Mucosa of gallbladder (tissue), 1 donor: ENCODE measurements around the gene PFKFB4. TPM values are rescaled to one million over a fixed set of nuclear protein-coding genes. Genes with fewer than 3 reads are reported as not detected.
A peak's percentile ranks its signal among the peaks of the same experiment; 100 is the strongest.
"Not testable (repeated sequence)": the region's sequence is repeated elsewhere in the genome, so short reads cannot be mapped to it uniquely, and the experiment has no call there.

Experiments used
- DNase-seq: peaks from one replicate; pipeline ENCODE4 v3.0.0-alpha.2; 2020; ENCODE audit warnings: low spot score
- total RNA-seq: library from RNA; stranded (reverse); gene quantifications from one replicate; pipeline ENCODE4 v1.2.1, GENCODE V29; 2021
- donor health status: DM: no; HTN: no; CAD: no.

The PFKFB4 gene
- total RNA-seq, 1 donor from 2014 or later = 4.3 TPM

DNA sequence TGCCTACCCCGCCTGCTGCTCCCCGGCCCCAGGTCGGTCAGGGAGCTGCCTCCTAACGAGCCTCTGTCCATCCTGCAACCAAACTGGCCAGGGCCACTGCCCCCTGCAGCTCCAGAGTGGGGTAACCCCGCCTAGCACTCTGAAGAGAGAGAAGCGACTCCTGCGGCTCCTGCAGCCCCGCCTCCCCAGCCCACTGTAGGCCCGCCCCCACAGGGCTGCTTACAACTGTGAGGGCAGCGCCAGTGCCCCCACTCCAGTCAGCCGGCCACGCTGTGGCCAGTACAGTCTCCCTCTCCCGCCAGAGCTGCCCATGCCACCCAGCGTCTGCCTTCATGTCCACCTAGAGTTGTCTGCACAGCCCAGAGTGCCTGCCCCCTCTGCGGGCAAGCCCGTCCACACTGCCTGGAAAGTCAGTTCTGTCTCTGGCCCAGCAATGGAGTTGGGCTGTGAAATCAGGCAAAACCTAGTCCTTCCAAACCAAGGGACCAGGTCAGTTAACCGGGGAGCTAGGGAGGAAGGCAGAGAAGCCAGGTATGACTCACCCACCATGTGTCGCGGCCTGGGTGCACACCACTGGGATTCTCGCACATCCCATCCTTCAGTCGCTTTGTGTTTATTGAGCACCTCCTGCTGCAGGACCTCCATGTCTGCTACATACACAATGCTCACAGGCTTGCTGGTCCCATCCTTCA, 4.6 kb upstream of the PFKFB4 start:
- peak; percentile 32 for DNase-seq

DNA sequence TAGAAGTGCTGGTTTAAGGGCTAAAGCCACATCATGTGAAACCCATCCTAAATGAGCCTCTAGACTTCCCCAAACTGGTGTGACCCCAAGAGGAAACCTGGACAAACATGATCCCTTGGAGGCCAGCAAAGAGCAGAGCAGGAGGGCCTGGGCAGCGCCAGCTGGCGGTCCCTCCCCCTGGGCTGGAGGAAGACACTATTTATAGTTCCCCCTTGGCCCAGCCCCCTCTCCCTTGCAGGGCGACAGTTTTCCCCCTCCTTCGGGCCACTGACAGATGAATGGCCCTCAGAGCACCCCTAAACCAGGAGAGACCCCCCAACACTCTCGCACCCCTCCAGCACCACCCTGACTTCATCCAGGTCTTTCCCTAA, 4.0 kb upstream of the PFKFB4 start:
- DNase-seq = no peak

DNA sequence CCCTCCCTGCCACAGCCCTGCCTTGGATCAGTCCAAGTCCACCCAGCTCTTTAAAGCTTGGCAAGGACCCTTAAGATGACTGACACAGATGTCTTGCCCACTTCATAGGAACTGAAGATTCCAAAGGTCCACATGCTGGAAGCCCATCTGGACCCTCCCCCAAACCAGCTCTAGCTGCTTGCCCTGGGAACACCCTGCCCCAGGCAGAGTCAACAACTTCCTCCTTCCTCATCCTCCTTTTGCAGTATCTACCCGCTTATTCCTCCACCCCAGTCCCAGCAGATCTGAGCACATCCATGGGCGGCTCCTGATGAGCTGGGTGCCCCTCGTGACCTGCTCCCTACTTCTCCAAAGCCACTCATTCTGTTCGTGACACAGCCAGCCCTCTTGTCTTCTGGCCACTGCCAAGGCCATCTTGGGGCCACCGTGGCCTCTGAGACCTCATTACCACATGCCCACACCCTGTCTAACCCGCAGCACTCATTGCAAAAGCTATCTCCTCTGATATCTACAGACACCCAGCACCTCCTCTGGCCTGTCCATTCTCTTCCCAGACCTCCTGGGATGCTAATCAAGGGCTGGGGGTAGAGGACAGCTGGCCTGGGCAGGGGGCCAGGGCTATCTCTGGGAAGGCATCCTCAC, 2.0 kb upstream of the PFKFB4 start:
- no peak for DNase-seq

DNA sequence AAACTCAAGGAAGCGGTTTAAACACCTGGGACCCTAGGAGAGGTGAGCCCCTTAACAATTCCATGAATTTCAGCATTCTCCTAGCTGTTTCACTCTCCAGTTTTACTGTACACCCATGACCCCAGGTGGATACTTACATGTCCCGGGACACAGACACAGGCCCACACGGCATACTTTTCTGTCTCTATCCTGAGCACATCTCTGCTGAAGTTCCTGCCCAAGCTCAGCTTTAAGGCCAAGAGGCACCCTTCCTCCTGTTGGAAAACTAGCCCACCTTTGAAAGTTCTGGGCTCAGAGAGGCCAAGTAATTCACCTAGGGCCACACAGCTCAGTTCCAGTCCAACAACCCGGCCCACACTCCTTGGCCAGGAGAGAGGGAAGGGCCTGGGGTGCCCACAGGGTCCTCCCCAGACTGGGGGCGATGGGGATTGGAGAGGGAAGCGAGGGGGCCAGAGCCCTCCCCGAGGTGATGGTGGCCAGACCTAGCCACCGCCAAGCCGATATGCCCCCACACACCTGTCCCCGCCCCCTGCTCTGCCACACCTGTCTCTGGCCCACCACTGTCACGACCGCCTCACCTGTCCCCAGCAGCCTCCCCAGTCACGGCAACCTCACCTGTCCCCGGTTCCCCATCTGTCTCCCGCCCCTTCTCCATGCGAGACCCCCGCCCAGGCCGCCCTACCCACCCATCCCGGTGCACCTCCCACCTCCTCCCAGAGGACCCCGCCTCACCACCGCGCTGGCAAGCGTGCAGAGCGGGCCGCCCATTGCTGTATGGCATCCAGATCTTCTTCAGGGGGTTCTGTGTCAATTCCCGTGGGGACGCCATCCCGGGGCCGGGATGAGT, 431 bp downstream of the PFKFB4 start:
- DNase-seq = no peak

DNA sequence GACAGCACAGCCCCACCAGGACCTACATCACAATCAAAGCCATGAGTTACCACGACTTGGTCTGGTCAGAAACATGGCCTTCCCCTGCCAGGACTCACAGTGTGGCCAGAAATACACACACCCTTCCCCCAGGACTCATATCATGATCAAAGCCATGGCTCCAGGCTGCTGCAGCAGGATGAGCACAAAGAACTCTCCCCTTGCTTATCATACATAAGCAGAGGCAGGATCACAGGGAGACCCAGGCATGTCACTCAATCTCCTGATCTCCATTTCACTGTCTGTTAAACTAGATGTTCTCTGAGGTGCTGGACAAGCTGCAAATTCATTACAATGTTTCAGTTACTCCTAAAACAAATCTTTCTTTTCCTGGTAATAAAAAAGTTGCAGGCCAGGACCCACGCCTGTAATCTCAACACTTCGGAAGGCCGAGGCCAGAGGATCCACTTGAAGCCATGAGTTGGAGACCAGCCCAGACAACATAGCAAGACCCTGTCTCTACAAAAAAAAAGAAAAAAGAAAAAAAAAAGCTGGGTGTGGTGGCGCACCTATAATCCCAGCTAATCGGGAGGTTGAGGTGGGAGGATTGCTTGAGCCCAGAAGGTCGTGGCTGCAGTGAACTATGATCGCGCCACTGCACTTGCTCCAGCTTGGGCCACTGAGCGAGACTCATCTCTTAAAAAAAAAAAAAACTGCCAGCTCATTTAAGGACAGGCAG, 1.2 kb downstream of the PFKFB4 start:
- DNase-seq = no peak

DNA sequence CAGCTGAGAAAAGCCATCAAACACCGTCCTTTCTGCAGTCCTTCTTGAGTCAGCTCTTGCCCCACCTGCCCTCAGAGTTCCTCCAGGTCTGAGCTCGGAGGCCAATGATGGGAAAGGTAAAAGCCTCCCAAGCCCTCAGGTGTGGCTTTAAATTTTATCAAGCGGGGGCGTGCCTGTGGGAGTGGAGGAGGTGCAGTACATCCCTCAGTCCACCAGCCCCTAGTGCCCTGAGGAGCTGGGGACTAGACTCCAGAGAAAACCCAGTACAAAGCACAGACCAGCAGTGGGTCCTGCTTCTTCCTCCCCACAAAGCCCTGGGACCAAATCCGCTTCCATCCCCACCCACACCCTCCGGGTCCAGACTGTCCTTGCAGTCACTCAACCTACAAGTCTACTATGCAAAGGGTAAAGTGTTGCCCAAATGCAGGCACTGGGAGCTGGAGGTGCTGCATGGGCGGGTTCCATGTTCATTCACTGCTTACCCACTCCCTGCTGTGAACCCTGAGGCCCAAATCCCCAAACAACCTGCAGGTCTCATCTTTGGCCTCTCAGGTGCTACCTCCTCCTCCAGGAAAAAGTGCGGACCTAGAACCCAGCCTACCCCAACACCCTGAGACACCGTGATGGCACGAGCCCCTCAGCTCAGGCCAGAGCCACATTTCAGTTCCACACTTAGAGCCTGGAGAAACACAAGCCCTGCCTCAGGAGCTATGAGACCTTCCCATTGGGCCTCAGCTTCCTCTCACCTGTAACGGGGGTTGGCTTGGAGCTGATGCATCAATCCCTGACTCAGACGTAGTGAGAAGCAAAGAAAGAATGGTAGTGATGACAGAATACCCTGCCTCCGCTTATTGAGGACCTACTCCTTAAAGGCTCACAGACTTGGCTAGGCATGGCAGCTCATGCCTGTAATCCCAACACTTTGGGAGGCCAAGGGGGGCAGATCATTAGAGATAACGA, 2.4 kb downstream of the PFKFB4 start:
- DNase-seq = no peak

DNA sequence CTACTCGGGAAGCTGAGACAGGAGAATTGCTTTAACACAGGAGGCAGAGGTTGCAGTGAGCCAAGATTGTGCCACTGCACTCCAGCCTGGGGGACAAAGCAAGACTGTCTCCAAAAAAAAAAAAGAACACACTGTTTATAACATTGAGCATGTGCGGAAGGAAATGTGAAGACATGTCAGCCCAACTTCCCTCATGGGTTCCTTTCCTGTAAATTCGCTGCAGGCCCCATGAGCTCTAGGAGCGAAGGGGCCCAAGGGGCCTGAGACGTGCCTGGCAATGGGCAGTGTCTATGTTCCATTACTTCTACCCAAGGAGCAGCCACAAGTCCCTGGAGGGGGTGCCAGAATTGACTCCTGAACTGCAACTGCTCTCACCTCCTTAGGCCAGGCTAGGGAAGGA, 3.2 kb downstream of the PFKFB4 start:
- no peak for DNase-seq

DNA sequence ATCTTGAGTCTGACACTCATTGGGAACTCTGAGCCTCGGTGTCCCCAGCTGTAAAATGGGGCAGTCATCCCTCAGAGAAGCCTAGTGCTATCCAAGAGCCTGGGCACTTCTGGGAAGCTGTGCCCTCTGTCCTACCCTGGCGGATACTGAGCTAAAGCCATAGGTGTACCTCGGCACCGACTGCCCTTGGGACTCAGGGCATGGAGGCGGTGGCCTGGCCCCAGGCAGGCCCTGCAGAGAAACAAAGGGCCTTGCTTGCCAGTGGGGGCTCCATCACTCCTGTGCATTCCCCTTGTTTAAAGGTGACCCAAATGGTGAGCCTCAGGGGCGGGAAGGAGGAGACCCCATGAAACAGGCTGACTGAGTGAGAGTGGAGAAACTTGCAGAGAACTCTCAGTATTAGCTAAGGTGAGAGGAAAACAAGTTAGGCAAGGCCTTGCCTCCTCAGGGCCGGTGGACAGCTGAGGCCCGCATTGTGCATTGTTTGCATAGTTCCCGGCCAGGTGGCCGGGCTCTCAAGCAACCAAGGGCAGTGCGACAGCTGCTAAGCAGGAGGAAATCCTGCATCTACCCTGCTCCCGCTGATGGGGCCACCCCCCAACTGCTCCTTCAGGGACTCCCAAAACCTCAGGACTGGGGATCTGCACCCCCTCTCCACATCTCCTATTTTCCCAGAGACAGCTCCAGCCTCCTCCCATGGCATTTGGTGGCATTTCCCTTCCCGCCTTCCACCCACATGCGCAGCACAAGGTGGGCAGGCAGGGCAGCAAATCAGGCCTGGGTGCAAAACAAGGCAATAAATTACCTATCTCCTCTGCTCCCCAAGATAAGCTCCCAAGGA, 4.3 kb downstream of the PFKFB4 start:
- DNase-seq = no peak

DNA sequence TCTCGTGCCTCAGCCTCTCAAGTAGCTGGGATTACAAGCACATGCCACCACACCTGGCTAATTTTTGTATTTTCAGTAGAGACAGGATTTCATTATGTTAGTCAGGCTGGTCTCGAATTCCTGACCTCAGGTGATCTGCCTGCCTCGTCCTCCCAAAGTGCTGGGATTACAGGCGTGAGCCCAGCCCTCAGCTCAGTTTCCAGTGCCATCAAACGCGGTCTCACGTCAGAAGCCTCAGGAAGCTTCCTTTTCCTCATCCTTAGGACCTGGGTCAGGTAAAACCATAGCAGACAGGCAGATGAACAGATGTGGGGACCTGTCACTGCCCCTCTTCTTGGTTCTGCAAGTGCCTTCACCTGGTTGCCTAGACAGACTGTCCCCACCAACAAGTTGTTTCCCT, 5.0 kb downstream of the PFKFB4 start:
- DNase-seq = not testable (repeated sequence)

DNA sequence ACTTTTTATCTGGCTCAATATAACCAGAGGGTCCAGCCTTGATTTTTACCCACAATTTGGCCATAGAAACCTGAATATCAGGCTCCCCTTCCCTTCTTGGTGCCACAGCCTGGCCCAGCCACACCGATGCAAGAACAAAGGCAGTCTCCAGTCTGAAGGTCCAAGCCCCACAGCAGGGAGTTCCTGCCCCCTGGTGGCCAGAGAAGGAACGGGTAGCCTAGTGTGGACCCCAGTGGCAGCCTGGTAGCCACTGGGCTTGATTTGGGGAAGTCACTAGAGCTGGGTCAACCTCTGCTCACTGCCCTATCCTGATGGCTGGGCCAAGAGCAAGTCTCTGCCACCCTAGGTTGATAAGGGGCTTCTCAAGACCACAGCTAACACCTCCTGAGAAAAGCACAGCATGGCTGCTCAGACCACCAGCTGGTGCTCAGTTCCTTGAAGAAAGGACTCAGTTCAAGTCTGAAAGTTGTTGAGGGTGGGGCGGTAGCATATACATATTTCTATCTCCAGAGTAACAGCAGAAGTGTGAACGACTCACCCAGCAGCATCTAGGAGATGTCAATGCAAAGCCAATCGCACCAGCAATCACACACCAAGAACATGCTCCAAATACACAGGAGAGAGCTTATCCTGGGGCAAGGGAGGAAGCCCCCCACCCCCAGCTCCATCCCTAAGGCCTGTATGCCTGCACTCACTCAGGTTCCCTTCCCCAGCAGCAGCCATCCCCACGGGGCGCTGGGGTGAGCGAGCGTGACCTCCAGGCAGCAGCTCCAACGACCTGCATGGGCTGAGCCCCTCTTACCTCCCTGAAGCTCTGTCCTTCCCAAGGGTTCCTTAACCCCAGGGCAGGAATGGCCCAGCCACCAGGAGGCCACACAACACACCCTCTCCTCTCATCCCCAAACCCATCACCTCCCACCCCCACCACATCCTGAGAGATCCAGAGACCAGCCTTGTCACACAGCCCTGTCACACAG, 7.6 kb downstream of the PFKFB4 start:
- peak; percentile 88 for DNase-seq

DNA sequence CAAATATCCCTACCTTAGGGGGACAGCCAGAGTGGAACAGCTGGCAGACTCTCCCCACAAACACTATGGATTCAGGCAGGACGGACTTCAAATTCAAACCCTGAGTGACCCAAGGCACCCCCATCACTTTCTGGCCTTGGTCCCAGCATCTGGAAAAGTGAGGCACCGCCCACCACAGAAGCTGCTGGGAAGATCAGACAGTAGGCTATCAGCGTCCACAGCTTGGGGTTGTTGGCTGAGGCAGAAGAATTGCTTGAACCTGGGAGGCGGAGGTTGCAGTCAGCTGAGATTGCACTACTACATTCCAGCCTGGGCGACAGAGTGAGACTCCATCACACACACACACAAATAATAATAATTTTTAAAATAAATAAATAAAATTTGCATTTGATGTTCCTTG, 8.5 kb downstream of the PFKFB4 start:
- no peak for DNase-seq

DNA sequence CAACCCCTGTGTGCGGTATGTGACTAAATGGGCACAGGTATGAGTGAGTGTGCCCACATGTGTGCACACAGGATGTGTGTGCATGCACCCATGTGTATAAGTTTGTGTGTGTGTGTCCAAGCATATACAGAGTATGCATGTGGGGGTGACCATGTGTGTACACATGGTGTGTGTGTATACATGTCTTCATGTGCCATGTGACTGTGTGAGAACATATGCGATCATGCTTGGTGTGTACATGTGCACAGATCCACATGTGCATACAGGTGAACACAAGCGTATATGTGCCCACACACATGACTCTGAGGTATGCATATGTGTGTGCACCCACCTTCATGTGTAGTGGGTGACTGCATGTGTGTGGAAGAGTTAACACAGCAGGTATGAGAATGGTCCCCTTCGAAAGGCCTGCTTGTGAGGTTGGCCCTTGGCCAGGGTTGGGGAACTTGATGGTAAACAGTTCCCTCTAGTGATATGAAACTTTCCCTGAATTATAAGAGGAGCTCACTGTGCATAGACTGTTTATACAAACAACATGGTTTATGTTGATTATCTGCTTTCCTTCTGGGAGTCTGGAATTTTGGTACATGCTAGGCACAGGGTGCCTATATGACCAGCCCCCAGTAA, 10.3 kb downstream of the PFKFB4 start:
- no peak for DNase-seq

DNA sequence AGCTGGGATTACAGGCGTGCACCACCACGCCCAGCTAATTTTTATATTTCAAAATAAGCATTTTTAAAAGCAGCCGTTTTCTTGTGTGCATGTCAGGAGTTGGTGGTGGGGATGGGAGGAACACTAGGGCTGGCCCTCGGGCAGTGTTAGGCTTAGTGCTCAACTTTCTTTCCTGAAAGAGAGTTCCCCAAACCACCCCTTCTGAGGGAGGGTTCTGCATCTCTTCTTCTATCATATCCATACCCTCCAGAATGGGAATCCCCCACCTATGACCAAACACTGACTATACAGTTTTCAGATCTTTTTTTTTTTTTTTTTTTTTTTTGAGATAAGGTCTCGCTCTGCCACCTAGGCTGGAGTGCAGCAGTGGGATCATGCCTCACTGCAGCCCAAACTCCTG, 12.5 kb downstream of the PFKFB4 start:
- DNase-seq = no peak

DNA sequence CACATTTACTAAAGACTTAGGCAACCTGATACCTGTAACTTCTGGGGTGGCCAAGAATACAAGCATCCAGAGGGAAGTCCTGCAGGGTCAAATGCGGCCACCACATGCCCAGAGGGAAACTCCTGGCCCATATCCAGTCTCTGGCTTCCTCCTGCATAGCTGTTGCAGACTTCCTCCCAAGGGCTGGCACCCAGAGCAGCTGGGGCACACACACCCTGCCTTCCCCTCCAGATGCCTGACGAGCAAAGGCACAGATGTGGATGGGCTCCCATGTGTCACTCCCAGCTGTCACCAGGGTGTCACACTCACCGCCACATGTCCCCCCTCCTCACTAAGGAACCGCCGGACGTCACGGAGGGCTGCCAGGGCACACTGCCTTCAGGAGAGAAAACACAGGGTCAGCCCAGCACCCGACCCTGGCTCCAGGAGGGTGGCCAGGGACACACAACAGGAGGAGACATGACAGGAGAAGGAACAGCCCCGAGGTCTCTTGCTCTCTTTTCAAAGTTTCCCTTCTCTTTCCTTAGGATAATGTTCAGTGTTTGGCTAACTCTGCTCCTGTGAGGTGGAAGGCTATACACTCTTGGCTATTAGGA, 13.2 kb downstream of the PFKFB4 start:
- DNase-seq = peak; percentile 17

DNA sequence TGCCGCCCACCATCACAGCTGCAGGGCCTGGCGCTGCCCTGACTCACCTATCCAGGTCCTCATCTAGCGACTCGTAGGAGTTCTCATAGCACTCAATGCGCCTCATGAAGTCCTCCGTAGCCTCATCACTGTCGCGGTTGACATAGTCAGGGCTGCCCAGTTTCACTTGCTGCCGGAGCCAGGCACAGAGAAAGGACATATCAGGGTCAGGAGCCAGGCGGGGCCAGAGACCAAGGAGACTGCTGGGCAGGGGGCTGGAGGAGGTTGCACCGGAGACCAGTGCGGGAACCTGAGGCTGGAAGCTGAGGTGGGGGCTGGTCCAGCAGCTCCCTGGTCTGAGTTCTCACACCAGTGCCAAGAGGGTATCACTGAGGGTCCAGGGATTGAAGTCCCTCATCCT, 18.2 kb downstream of the PFKFB4 start:
- DNase-seq = no peak

DNA sequence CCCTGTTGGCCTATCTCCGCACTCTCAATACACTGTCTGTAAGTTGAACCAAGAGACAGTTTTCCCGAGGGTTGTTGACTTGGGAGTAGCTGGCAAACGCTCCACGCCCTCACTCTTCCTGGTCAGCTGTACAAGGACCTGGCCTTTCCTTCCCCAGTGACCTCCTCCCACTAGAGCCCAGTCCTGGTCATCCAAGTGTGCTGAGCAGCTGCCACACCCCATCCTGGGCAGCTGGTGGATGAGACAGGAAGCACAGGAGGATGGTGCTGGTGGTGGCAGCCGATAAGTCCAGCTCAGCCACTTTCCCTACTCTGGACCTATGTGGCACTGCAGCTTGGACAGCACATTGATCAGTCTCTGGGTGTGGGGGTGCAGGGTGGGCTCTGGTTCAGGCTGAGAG, 19.8 kb downstream of the PFKFB4 start:
- no peak for DNase-seq

DNA sequence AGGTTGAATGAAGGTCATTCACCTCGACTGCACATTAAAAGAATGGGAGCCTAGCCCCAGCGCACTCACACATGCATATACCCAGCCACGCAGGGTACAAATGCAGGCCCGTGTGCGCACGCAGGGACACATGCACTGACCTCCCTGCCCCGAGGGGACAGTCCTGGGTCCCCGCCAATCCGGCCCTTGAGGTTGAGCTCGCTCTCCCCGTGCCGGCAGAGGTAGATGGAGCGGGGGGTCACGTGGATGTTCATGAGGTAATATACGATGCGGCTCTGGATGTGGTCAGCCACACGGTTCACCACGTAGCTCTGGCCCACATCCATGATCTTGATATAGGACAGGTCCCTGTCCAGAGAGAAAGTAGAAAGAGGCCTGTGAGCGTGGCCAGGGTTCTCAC, 20.5 kb downstream of the PFKFB4 start:
- DNase-seq = no peak

DNA sequence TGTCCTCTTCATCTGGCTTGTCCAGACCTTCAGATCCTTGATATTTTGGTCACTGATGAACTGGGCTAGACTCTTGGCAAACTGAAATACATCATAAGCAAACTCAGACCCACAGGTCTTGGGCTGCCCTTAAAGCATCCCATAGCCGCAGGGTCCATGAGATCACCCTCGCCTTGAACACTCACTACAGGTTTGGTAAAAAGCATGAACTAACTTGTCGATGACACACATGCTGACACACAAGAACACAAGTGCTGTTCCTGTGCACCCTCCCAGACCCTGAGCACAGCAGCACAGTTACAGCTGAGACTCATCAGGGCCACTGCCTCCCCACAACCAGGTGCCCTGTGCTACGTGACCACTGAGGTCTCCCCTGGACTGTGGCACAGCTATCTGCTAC, 21.0 kb downstream of the PFKFB4 start:
- DNase-seq = no peak
